B cell (primary cell): ENCODE results near the gene PSTK. TPM values are rescaled to one million over a fixed set of nuclear protein-coding genes. Genes with fewer than 3 reads are reported as not detected.

ENCODE experiments used
- ATAC-seq: fragments of 200-7000 bp; cut with Tn5 transposase; one replicate; pipeline ENCODE4 v1.10.0; 2021; ENCODE audit warnings: low read depth, mild to moderate bottlenecking, moderate number of reproducible peaks, moderate library complexity
- CTCF ChIA-PET: fragments of 350-600 bp; sonication (Branson Sonifier 250); formaldehyde crosslinking; loops from one replicate; lab custom pipeline; 2021; ENCODE audit warnings: antibody characterized with exemption, inconsistent platforms; lab: Charles Lee
- POLR2A ChIA-PET: fragments of 350-600 bp; sonication (Branson Sonifier 250); formaldehyde crosslinking; loops from one replicate; lab custom pipeline; 2021; ENCODE audit warnings: antibody characterized with exemption; lab: Charles Lee
- DNase-seq: peaks from one replicate; pipeline ENCODE4 v3.0.0; 2013
- H2AFZ ChIP-seq: 2 replicates; pipeline ENCODE4 v1.6.1; 2012; ENCODE audit warnings: mild to moderate bottlenecking, low read depth, low read length; ENCODE audit not compliant: insufficient read depth, poor library complexity, severe bottlenecking
- H3K27ac ChIP-seq, 2 donors: 1 replicate in 1 of 2; 2 replicates in 1 of 2; pipeline ENCODE4 v1.5.1; 2012 to 2013; ENCODE audit warnings: low read length in 2 of 2, mild to moderate bottlenecking in 2 of 2, moderate library complexity in 1 of 2
- H3K27me3 ChIP-seq, 4 experiments: fragments of 200-600 bp in 1 of 4; sonication (generic) in 1 of 4; replicated peaks in 1 of 4; 1 replicate in 2 of 4; 2 replicates in 2 of 4; pipeline versions ENCODE4 v1.6.1 to v1.7.0; 2013 to 2016; ENCODE audit warnings: low read length in 3 of 4, mild to moderate bottlenecking in 2 of 4, mixed read lengths in 1 of 4, moderate library complexity in 1 of 4; ENCODE audit not compliant: insufficient read depth in 4 of 4, control insufficient read depth in 3 of 4; ENCODE audit errors: control extremely low read depth in 1 of 4
- H3K36me3 ChIP-seq, 2 experiments: replicated peaks in 1 of 2; 1 replicate in 1 of 2; 2 replicates in 1 of 2; pipeline versions ENCODE4 v1.6.1 to v1.7.1; 2013; ENCODE audit warnings: low read length in 1 of 2; ENCODE audit not compliant: insufficient read depth in 2 of 2, control insufficient read depth in 1 of 2; ENCODE audit errors: control extremely low read depth in 1 of 2, extremely low read depth in 1 of 2
- H3K4me1 ChIP-seq, 2 donors: fragments of 200-600 bp in 1 of 2; sonication (generic) in 1 of 2; 1 replicate in 1 of 2; 2 replicates in 1 of 2; pipeline versions ENCODE4 v1.5.1 to v1.6.1; 2013 to 2017; ENCODE audit warnings: low read length in 2 of 2; ENCODE audit not compliant: control insufficient read depth in 2 of 2, insufficient read depth in 2 of 2
- H3K4me2 ChIP-seq: replicated peaks from 2 replicates; pipeline ENCODE3; 2012; ENCODE audit warnings: mild to moderate bottlenecking, low read depth, low read length; ENCODE audit not compliant: poor library complexity, severe bottlenecking
- H3K4me3 ChIP-seq, 5 experiments: fragments of 200-600 bp in 1 of 5; sonication (generic) in 1 of 5; 1 replicate in 3 of 5; 2 replicates in 2 of 5; pipeline versions ENCODE4 v1.5.1 to v1.7.0; 2011 to 2016; ENCODE audit warnings: low read length in 4 of 5, mild to moderate bottlenecking in 4 of 5, low read depth in 2 of 5, control low read depth in 1 of 5, moderate library complexity in 1 of 5; ENCODE audit not compliant: insufficient read depth in 1 of 5; ENCODE audit errors: control extremely low read depth in 1 of 5, extremely low read depth in 1 of 5
- H3K79me2 ChIP-seq: fragments of 200-600 bp; sonication (generic); one replicate; pipeline ENCODE4 v1.6.0; 2016; ENCODE audit warnings: low read length; ENCODE audit not compliant: control insufficient read depth, insufficient read depth
- H3K9ac ChIP-seq: fragments of 200-600 bp; sonication (generic); 2 replicates; pipeline ENCODE4 v1.6.1; 2017; ENCODE audit warnings: mild to moderate bottlenecking, low read length, moderate library complexity
- H3K9me3 ChIP-seq, 3 donors: one replicate each; pipeline versions ENCODE4 v1.6.1 to v1.7.1; 2013; ENCODE audit warnings: low read length in 2 of 3; ENCODE audit not compliant: control insufficient read depth in 2 of 3, insufficient read depth in 1 of 3; ENCODE audit errors: control extremely low read depth in 1 of 3
- H4K20me1 ChIP-seq: 2 replicates; pipeline ENCODE4 v1.6.0; 2012; ENCODE audit warnings: mild to moderate bottlenecking, low read length; ENCODE audit not compliant: insufficient read depth, control insufficient read depth, poor library complexity, severe bottlenecking
- H3K27ac Mint-ChIP-seq: one replicate; pipeline ENCODE4 v1.8.0; 2021; ENCODE audit warnings: mixed read lengths
- H3K27me3 Mint-ChIP-seq: one replicate; pipeline ENCODE4 v1.8.0; 2021; ENCODE audit warnings: mixed read lengths
- H3K4me1 Mint-ChIP-seq: one replicate; pipeline ENCODE4 v1.8.0; 2021; ENCODE audit warnings: mixed read lengths
- H3K4me3 Mint-ChIP-seq: one replicate; pipeline ENCODE4 v1.8.0; 2021; ENCODE audit warnings: mixed read lengths
- H3K9me3 Mint-ChIP-seq: one replicate; pipeline ENCODE4 v1.8.0; 2022; ENCODE audit warnings: mixed read lengths; ENCODE audit not compliant: insufficient read depth
- CTCF ChIP-seq: fragments of 200-600 bp; IDR thresholded peaks from one replicate; pipeline ENCODE4 v1.8.0; 2022; ENCODE audit warnings: antibody characterized with exemption, mild to moderate bottlenecking
- EZH2 ChIP-seq: IDR thresholded peaks from 2 replicates; pipeline ENCODE4 v1.6.1; 2012; ENCODE audit warnings: borderline replicate concordance, low read depth, mild to moderate bottlenecking, moderate library complexity, low read length; ENCODE audit not compliant: insufficient read depth, poor library complexity, severe bottlenecking
- WGBS: methylation state at CpG from one replicate; pipeline ENCODE4 v1.1.5; 2013; ENCODE audit warnings: missing lambda C conversion rate; ENCODE audit not compliant: insufficient coverage; 5-methylcytosine and 5-hydroxymethylcytosine counted together
- intact Hi-C: fragments of 100-400 bp; cut with micrococcal nuclease; formaldehyde crosslinking; loops from one replicate; pipeline ENCODE4 v1.10.0; 2022
- polyA plus RNA-seq: library from polyadenylated mRNA; depleted of rRNA; stranded (reverse); fragments of >200 nt; gene quantifications from 2 replicates; pipeline ENCODE4 v1.2.3, GENCODE V29; 2012
- total RNA-seq, 2 donors: library from RNA; stranded (reverse); fragments of 120-200 nt in 1 of 2; gene quantifications; 1 replicate in 1 of 2; 2 replicates in 1 of 2; pipeline versions ENCODE4 v1.2.3 to v1.2.4, GENCODE V29; 2013 to 2022

PSTK gene
- total and polyA plus RNA-seq, 2 donors (not counting 1 experiment from before 2014, with no cell fraction given): 4.2 to 8.5 TPM

- H3K4me3 ChIP-seq: no peak overlapping the region
- H3K9me3 ChIP-seq: no peaks in the 10 kb centered on the region
- Mint-ChIP-seq H3K9me3 (no peaks in the 10 kb centered on the region), H3K27ac (no peak overlapping the region), H3K4me3 (no peak overlapping the region), H3K27me3 (no peaks in the 10 kb centered on the region), H3K4me1 (peaks cover 31% of the 10 kb centered on the region)
- 100% methylated on average over 2 of the region's 3 CpGs for WGBS
- no peak overlapping the region for H3K9ac ChIP-seq
- DNase-seq (no peak), ATAC-seq (no peak)
- H3K27ac ChIP-seq: no peak overlapping the region
- ChIA-PET CTCF (interaction anchor here (1.2 kb wide), 1 partner anchor 31 kb away, joined by 3 read pairs; no protein-coding TSS in a partner anchor), POLR2A (no interaction called here)
- intact Hi-C loops: no loop called here
- peaks cover 21 to 22% of the 10 kb centered on the region in 2 donors for H3K4me1 ChIP-seq
- H3K27me3 ChIP-seq: no peaks in the 10 kb centered on the region
- no peak overlapping the region for H3K4me2 ChIP-seq
- peaks cover 38% of the 10 kb centered on the region for H3K79me2 ChIP-seq
- TF ChIP-seq EZH2 (no peak), CTCF (no peak)
- no peaks in the 10 kb centered on the region for H4K20me1 ChIP-seq
- H3K36me3 ChIP-seq: no peaks in the 10 kb centered on the region
- H2AFZ ChIP-seq: no peak overlapping the region
Observed at GRCh38 chr10:123011987-123012386, 31.8 kb downstream of the PSTK start.

GRCh38 chr10:123013456-123014419, 33.5 kb downstream of the PSTK start:
- Histone ChIP-seq H3K4me1 (peaks cover 11 to 13% of the 10 kb centered on the region in 2 donors), H3K9me3 (no peaks in the 10 kb centered on the region), H3K4me3 (no peak overlapping the region), H3K79me2 (peaks cover 23% of the 10 kb centered on the region), H3K4me2 (no peak overlapping the region), H3K9ac (no peak overlapping the region), H4K20me1 (no peaks in the 10 kb centered on the region), H3K27me3 (no peaks in the 10 kb centered on the region), H3K36me3 (no peaks in the 10 kb centered on the region), H3K27ac (no peak overlapping the region), H2AFZ (no peak overlapping the region)
- TF ChIP-seq EZH2: no peak
- no peak for TF ChIP-seq CTCF
- intact Hi-C loops: no loop called here
- H3K9me3 Mint-ChIP-seq: no peaks in the 10 kb centered on the region
- no peaks in the 10 kb centered on the region for H3K27me3 Mint-ChIP-seq
- ChIA-PET CTCF (interaction anchor here (1.2 kb wide), 1 partner anchor 30 kb away, joined by 3 read pairs; no protein-coding TSS in a partner anchor), POLR2A (no interaction called here)
- no peak overlapping the region for H3K27ac Mint-ChIP-seq
- H3K4me3 Mint-ChIP-seq: no peak overlapping the region
- ATAC-seq (no peak), DNase-seq (no peak)
- peaks cover 19% of the 10 kb centered on the region for H3K4me1 Mint-ChIP-seq
- WGBS: 93% methylated on average over 42 of the region's 43 CpGs
